Stimulated activated CD4-positive, alpha-beta T cell treated with anti-CD3 and anti-CD28 coated beads, Interleukin-15, amount 100 ng/mL, for 1 hour (primary cell): ENCODE data around the gene ITGB8.
"Not testable (repeated sequence)": the region's sequence is repeated elsewhere in the genome, so short reads cannot be mapped to it uniquely, and the experiment has no call there.

Experiments used
- DNase-seq, 2 donors: peaks; one replicate each; pipeline ENCODE4 v3.0.0-alpha.2; 2020; ENCODE audit warnings: low read depth in 1 of 2, low spot score in 1 of 2

The ITGB8 gene

GRCh38 chr7:20374399-20374798 lies 43.7 kb downstream of the ITGB8 start:
- DNase-seq = no peak

GRCh38 chr7:20376796-20377195 lies 46.1 kb downstream of the ITGB8 start:
- no peak for DNase-seq

DNA sequence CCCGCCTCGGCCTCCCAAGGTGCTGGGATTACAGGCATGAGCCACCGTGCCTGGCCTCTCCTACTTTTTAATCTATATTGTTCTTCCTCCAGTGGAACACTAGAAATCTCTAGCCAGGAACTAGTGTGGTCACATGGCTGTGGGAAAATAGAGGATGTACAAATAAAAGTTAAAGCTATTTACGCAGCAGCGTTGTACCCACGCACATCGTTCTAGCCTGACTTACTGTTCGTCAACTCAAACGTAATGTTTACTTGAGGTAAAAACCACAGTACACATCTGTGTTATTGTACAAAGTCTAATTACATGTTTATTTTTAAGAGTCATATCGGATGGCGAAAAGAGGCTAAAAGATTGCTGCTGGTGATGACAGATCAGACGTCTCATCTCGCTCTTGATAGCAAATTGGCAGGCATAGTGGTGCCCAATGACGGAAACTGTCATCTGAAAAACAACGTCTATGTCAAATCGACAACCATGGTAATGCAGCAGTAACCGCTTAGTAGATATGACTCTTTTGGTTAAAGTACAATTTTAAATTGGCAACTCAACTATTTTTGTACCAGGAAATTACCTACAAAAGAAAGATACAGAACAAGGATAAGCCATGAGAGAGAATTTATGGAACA lies 50.8 kb downstream of the ITGB8 start:
- DNase-seq = no peak

- DNase-seq = no peak
Measured at GRCh38 chr7:20383351-20383750, 52.7 kb downstream of the ITGB8 start.

DNA sequence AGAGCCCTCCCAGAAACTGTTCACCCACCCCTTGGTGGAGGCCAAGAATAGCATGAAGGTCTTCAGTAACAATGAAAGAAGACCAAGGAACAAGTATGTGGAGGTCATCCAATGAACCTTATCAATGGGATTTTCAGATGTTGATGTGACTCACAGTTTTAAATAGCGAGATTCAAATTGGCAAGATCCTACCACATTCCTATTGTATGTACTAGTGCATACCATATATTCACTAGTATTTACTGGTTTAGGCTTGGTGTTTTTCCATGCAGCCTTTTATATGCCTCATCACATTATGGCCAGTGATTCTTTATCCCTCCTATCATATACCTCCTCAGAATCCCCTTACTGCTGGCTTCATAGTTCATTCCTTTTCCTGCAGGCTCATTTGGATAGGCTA lies 54.4 kb downstream of the ITGB8 start:
- DNase-seq = no peak

GRCh38 chr7:20388084-20388483 lies 57.4 kb downstream of the ITGB8 start:
- DNase-seq = no peak

DNA sequence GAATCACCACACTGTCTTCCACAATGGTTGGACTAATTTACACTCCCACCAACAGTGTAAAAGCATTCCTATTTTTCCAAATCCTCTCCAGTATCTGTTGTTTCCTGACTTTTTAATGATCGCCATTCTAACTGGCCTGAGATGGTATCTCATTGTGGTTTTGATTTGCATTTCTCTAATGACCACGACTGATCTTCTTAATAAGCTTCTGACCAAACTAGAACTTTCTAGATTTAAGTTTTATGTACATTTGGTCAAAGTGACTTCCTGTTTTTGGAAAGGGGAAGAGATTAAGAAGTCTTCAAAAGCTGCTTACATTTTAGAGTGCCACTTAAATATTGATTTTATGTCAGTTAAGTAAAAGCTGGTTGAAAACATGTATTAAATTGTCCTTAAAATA lies 58.5 kb downstream of the ITGB8 start:
- not testable (repeated sequence) for DNase-seq

- DNase-seq = no peak
Measured at GRCh38 chr7:20393021-20393610, 62.4 kb downstream of the ITGB8 start.

DNA sequence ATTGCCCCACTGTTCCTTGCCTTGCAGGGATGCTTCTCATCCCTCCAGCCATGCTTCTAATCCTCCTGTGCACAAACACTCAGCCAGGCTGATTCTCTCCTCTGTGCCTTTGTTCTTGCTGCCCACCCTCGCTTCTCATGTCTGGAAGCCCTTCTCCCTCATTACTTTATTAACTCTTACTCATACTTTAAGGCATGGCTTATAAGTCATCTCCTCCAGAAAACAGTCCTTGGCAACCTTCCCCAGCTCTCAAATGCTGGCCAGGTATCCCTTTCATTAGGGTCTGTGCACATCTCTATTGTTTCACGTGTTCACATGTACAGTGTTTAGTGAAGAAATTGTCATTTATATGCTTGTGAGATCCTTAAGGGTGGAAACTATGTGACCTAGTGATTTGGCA lies 62.9 kb downstream of the ITGB8 start:
- DNase-seq = no peak

- no peak for DNase-seq
Measured at GRCh38 chr7:20394284-20394683, 63.6 kb downstream of the ITGB8 start.

DNA sequence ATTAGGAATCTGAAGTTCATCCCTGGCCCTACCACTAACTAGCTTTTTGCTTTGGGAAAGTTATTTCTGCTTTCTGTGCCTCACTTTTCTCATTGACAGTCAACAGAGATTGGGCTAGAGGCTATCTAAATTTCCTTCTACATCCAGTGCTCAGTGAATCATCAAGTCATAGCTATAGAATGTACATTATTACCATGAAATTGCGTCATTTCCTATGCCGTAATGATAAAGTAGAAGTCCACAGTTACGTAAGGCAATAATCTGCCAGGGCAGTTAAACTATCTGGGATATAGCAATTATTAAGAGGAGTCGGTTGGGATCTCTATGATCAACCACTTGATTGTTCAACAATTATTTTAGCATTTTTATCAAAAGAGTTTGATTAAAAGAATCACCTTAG lies 64.4 kb downstream of the ITGB8 start:
- DNase-seq = no peak

DNA sequence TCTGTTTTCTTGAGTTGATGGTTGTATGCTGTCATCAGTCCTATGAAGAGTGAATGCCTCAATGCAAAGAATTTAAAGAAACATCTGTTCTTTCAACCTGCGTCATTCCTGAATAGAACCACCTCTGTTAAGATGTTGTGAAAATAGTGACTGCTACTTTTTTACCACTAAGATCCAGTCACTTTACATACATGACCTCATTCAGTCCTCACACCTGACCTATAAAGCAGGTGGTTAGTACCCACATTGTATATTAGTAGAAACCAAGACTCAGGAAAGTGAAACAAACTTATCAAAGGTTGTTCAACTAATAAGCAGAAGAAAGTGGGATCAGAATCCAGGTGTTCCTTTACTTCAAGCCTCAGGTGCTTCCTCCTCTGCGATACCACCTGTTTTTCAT lies 64.8 kb downstream of the ITGB8 start:
- no peak for DNase-seq

GRCh38 chr7:20399521-20399920 lies 68.8 kb downstream of the ITGB8 start:
- no peak for DNase-seq

DNA sequence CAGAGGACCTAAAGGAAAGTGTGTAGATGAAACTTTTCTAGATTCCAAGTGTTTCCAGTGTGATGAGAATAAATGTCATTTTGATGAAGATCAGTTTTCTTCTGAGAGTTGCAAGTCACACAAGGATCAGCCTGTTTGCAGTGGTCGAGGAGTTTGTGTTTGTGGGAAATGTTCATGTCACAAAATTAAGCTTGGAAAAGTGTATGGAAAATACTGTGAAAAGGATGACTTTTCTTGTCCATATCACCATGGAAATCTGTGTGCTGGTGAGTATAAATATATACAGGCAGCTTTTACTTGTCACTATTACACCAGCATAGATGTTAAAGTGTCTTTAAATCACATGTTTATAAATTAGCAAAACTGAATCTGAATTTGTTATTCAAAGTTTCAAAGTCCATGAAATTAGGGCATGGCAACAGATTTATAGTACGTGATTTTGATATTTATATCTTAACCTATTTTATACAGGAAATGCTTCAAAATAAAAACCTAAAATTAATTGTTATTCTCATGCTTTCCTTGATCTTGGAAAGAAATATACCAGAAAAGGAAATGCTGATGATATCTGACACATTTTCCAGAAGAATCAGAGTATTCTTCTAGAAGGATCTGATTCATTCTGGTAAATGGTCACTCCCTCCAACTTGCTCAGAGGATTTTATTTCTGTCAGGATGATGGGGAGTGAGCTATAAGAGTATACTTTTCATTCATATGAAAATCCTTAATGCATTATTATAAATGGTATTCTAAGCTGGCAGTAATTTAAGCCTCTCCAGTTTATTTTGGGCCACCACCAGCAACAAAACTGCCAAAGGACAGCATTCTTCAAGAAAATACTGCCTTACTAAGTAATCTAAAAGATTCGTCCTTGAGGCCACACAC lies 71.4 kb downstream of the ITGB8 start:
- no peak for DNase-seq

DNA sequence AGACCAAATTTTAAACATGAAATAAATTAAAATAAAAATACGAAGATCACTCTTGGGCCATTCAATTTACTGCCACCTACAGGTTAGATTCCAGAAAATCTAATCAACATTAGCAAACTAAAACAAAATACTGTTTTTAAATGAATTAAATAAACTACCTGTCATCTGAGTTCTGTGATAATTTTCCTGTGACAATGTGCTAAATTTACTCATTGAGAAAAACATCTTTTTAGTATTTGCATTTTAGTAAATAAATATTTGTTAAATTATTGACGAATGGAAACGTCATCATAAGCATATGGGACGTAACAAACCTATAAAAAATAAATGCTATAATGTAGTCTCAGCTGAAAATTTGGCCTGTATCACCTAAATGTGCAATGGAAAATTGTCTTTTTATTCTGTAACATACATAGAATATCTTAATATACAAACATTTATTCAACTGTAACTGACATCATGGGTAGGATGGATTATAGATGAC lies 72.1 kb downstream of the ITGB8 start:
- no peak for DNase-seq

GRCh38 chr7:20403331-20403730 lies 72.6 kb downstream of the ITGB8 start:
- no peak for DNase-seq

DNA sequence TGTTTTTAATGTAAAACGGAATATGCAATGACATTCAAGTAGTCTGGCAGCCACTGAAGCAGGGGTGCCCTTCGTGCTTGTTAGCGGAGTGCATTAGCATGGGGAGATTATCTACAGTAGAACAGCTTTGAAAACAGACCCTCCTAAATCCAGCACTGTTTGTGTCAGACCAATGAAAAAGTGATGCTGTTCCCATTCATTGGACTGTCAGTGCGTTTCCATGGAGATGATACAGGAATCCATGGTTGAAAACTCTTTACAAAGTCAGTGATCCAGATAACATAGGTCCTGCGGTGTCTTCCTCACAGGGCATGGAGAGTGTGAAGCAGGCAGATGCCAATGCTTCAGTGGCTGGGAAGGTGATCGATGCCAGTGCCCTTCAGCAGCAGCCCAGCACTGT lies 73.6 kb downstream of the ITGB8 start:
- no peak for DNase-seq

- no peak for DNase-seq
Measured at GRCh38 chr7:20407585-20408466, 77.1 kb downstream of the ITGB8 start.

DNA sequence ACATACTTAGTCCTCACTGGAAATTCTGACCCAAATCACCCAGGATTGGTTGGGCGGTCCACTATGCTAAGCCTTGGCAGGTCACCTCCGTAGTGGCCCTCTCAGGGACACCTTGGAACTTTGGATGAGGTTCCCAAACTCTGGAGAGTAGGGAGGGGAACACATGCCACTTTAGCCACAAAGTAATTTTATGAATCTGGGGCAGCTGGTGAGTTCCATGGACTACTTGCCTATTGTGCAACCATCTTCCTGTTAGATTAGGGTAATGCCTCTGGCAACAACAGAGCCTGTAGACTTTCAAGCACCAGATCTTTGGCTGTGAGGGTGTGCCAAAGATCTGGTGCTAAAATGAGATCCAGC lies 77.7 kb downstream of the ITGB8 start:
- no peak for DNase-seq

DNA sequence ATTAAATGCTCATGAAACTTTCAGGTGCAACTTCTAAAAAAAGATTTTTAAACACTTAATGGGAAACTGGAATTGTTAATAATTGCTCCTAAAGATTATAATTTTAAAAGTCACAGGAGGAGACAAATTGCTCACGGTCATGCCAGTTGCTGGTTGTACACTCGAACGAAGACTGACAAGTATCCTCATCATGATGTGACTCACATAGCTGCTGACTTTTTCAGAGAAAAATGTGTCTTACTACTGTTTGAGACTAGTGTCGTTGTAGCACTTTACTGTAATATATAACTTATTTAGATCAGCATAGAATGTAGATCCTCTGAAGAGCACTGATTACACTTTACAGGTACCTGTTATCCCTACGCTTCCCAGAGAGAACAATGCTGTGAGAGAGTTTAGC lies 79.3 kb downstream of the ITGB8 start:
- DNase-seq = no peak

DNA sequence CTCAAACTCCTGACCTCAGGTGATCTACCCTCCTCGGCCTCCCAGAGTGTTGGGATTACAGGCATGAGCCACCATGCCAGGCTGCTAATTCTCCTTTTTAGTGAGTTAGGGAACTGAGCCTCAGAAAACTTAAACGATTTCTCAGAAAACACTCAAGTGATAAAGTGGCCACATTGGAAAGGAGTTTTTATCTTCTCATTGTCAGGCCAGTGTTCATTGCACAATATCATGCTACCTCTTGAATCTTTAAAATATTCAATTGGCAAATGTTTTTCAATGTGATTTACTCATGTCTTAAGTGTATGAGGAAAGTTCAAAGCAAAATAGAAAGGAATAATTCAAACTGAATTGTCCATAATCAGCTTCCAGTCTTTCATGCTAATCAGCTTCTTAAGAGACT lies 80.7 kb downstream of the ITGB8 start:
- DNase-seq = no peak
